Sigmoid colon (tissue), 4 donors: ENCODE measurements around the gene PHF5A.

Experiments
- CTCF ChIP-seq, 4 experiments: fragments of 450-650 bp in 3 of 4; fragments of 200-600 bp in 1 of 4; IDR thresholded peaks; one replicate each; pipeline ENCODE4 v1.5.1; 2016 to 2019; ENCODE audit warnings: antibody characterized with exemption in 4 of 4, mild to moderate bottlenecking in 3 of 4, moderate library complexity in 2 of 4
- EP300 ChIP-seq, 4 donors: sonication (generic); formaldehyde crosslinking; IDR thresholded peaks; one replicate each; pipeline ENCODE4 v1.6.1; 2017; ENCODE audit warnings: antibody characterized with exemption in 4 of 4
- POLR2A ChIP-seq, 2 donors: fragments of 450-650 bp; IDR thresholded peaks; one replicate each; pipeline ENCODE4 v1.6.1; 2016; ENCODE audit warnings: antibody characterized with exemption in 2 of 2, mild to moderate bottlenecking in 2 of 2, moderate library complexity in 2 of 2
- POLR2AphosphoS5 ChIP-seq, 4 donors: sonication (generic); formaldehyde crosslinking; IDR thresholded peaks; one replicate each; pipeline ENCODE4 v1.6.1; 2017; ENCODE audit warnings: antibody characterized with exemption in 4 of 4

GRCh38 chr22:41458161-41458728, 10.2 kb downstream of the PHF5A start:
- TF ChIP-seq POLR2A (IDR thresholded peaks at IDR 0.05) (no peak), CTCF (IDR thresholded peaks at IDR 0.05) (no peak), POLR2AphosphoS5 (IDR thresholded peaks at IDR 0.05) (no peak), EP300 (IDR thresholded peaks at IDR 0.05) (no peak)
